ENCODE measurements around the gene MUC5AC. TPM values are rescaled to one million over a fixed set of nuclear protein-coding genes. Genes with fewer than 3 reads are reported as not detected.
"Not testable (repeated sequence)": the region's sequence is repeated elsewhere in the genome, so short reads cannot be mapped to it uniquely, and the experiment has no call there.

The MUC5AC gene, protein sequence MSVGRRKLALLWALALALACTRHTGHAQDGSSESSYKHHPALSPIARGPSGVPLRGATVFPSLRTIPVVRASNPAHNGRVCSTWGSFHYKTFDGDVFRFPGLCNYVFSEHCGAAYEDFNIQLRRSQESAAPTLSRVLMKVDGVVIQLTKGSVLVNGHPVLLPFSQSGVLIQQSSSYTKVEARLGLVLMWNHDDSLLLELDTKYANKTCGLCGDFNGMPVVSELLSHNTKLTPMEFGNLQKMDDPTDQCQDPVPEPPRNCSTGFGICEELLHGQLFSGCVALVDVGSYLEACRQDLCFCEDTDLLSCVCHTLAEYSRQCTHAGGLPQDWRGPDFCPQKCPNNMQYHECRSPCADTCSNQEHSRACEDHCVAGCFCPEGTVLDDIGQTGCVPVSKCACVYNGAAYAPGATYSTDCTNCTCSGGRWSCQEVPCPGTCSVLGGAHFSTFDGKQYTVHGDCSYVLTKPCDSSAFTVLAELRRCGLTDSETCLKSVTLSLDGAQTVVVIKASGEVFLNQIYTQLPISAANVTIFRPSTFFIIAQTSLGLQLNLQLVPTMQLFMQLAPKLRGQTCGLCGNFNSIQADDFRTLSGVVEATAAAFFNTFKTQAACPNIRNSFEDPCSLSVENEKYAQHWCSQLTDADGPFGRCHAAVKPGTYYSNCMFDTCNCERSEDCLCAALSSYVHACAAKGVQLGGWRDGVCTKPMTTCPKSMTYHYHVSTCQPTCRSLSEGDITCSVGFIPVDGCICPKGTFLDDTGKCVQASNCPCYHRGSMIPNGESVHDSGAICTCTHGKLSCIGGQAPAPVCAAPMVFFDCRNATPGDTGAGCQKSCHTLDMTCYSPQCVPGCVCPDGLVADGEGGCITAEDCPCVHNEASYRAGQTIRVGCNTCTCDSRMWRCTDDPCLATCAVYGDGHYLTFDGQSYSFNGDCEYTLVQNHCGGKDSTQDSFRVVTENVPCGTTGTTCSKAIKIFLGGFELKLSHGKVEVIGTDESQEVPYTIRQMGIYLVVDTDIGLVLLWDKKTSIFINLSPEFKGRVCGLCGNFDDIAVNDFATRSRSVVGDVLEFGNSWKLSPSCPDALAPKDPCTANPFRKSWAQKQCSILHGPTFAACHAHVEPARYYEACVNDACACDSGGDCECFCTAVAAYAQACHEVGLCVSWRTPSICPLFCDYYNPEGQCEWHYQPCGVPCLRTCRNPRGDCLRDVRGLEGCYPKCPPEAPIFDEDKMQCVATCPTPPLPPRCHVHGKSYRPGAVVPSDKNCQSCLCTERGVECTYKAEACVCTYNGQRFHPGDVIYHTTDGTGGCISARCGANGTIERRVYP (N-terminal part only)
- total RNA-seq = under 0.01 TPM

DNA sequence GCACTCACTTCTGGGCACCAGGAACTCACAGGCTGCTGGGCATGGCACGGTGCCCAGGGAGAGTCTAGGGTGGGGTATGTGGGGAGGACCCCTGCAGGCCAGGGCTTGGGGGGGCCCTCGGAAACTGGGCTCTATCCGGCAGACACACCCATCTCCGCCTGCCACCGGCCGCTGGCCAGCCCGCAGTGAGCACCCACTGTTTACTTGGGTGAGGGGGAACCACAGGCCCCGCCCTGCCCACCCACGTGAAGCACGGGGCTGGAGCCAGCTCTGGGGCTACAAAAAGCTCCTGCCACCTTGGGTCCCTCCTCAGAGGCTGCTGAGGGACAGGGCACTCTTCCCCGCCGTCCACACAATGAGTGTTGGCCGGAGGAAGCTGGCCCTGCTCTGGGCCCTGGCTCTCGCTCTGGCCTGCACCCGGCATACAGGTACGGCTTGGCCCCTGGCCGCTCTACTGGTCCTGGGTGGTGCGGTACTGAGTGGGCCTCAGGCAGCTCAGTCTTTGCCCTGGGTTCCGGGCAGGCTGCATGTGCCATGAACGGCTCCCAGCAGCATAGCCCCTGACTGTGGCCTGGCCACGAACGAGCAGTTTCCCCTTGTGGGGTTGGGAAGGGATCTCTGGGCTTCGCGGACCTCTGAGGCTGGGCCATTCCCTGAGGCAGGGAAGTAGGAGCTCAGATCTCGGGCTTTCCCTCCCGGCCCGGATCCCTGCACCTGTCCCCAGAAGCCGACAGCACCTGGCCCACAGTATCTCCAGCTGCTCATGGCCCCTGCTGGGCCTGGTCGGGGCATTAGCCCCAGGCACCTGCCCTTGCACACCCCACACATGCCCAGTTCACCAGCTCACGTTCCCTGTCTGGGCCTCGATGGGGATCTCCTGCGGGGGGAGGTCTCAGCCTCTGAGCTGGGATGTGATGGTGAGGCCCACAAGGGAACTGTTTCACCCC, at the start of gene MUC5AC:
Gene MUC5AC (plus strand): TSS at position 309 of the 947 bp plus-strand sequence. CDS start 47 bp downstream, at position 356.
- H3K4me3 ChIP-seq (ENCODE audit: low read length) = no peak within 1 kb of the TSS
- no peaks in the 10 kb centered on the region for H3K9me3 ChIP-seq (ENCODE audit: low read depth, low read length)
- no peaks in the 10 kb centered on the region for H3K27me3 ChIP-seq (ENCODE audit: insufficient read depth, low read length)
- no peaks in the 10 kb centered on the region for H3K4me1 ChIP-seq (ENCODE audit: insufficient read depth, low read length)

GRCh38 chr11:1108246-1108900, 49.4 kb upstream of the MUC5AC start:
- Histone ChIP-seq H3K9me3 (ENCODE audit: low read depth, low read length) (no peaks in the 10 kb centered on the region), H3K4me1 (ENCODE audit: insufficient read depth, low read length) (no peaks in the 10 kb centered on the region), H3K27me3 (ENCODE audit: insufficient read depth, low read length) (no peaks in the 10 kb centered on the region), H3K4me3 (ENCODE audit: low read length) (no peak overlapping the region)

DNA sequence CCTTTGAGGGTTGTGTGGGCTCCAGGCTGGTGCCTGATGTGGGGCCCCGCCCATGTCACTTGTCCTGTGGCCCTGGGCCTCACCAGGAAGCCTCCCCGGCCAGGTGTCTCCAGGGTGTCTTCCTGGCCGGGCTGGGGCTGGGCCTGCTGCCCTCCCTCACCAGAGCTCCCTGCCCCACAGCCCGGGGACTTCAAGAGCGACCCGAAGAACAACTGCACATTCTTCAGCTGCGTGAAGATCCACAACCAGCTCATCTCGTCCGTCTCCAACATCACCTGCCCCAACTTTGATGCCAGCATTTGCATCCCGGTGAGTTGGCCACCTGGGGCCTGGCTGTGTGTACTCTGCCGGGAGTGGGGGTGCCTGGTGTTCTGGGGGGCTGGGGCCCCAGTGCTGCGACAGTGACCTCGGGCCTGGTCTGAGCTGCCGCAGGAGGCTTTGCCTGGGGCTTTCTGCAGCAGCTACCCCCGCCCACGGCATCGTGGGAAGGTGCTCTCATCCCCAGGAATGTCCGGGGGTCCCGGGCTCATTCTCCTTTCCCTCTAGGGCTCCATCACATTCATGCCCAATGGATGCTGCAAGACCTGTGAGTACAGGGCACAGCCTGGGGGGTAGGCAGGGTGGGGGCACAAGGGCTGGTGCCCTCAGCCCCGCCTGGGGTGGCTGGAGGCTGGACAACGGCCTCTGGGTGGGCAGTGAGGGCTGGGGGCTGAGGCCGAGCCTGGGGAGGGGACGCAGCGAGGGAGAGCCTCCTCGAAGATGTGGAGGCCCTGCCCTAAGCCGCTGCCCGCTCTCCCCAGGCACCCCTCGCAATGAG, 48.4 kb upstream of the MUC5AC start:
- H3K27me3 ChIP-seq (ENCODE audit: insufficient read depth, low read length) = no peaks in the 10 kb centered on the region
- no peak overlapping the region for H3K4me3 ChIP-seq (ENCODE audit: low read length)
- no peaks in the 10 kb centered on the region for H3K4me1 ChIP-seq (ENCODE audit: insufficient read depth, low read length)
- no peaks in the 10 kb centered on the region for H3K9me3 ChIP-seq (ENCODE audit: low read depth, low read length)

DNA sequence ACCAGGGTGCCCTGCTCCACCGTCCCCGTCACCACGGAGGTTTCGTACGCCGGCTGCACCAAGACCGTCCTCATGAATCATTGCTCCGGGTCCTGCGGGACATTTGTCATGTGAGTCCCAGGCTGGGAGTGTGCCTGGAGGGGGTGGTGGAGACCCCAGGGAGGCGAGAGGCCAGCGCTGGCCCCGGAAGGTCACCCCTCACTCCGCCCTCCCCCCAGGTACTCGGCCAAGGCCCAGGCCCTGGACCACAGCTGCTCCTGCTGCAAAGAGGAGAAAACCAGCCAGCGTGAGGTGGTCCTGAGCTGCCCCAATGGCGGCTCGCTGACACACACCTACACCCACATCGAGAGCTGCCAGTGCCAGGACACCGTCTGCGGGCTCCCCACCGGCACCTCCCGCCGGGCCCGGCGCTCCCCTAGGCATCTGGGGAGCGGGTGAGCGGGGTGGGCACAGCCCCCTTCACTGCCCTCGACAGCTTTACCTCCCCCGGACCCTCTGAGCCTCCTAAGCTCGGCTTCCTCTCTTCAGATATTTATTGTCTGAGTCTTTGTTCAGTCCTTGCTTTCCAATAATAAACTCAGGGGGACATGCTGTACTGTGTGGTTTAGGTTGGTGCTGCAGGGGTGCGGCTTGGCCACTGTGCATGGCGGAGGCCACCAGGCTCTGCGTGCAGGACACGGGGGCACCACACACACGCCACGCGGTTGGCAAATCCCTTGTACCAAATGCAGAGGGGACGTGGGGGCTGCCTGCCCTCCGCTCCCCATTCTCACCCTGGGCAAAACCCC, 47.6 kb upstream of the MUC5AC start:
- Histone ChIP-seq H3K9me3 (ENCODE audit: low read depth, low read length) (no peaks in the 10 kb centered on the region), H3K27me3 (ENCODE audit: insufficient read depth, low read length) (no peaks in the 10 kb centered on the region), H3K4me3 (ENCODE audit: low read length) (no peak overlapping the region), H3K4me1 (ENCODE audit: insufficient read depth, low read length) (no peaks in the 10 kb centered on the region)

GRCh38 chr11:1111545-1112212, 46.1 kb upstream of the MUC5AC start:
- Histone ChIP-seq H3K4me1 (ENCODE audit: insufficient read depth, low read length) (no peaks in the 10 kb centered on the region), H3K9me3 (ENCODE audit: low read depth, low read length) (no peaks in the 10 kb centered on the region), H3K27me3 (ENCODE audit: insufficient read depth, low read length) (no peaks in the 10 kb centered on the region), H3K4me3 (ENCODE audit: low read length) (no peak overlapping the region)

GRCh38 chr11:1112351-1113191, 45.2 kb upstream of the MUC5AC start:
- no peaks in the 10 kb centered on the region for H3K27me3 ChIP-seq (ENCODE audit: insufficient read depth, low read length)
- H3K9me3 ChIP-seq (ENCODE audit: low read depth, low read length) = no peaks in the 10 kb centered on the region
- H3K4me1 ChIP-seq (ENCODE audit: insufficient read depth, low read length) = no peaks in the 10 kb centered on the region
- no peak overlapping the region for H3K4me3 ChIP-seq (ENCODE audit: low read length)

- no peak overlapping the region for H3K4me3 ChIP-seq (ENCODE audit: low read length)
- no peaks in the 10 kb centered on the region for H3K4me1 ChIP-seq (ENCODE audit: insufficient read depth, low read length)
- H3K9me3 ChIP-seq (ENCODE audit: low read depth, low read length) = no peaks in the 10 kb centered on the region
- no peaks in the 10 kb centered on the region for H3K27me3 ChIP-seq (ENCODE audit: insufficient read depth, low read length)
Measured at GRCh38 chr11:1113405-1114201, 44.1 kb upstream of the MUC5AC start.

DNA sequence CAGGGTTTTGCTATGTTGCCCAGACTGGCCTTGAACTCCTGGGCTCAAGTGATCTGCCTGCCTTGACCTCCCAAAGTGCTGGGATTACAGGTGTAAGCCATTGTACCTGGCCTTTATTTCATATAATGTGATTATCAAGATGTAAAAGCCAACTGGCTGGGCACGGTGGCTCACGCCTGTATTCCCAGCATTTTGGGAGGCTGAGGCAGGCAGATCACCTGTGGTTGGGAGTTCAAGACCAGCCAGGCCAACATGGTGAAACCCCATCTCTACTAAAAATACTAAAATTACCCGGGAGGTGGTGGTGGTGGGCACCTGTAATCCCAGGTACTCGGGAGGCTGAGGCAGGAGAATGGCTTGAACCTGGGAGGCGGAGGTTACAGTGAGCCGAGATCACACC, 42.5 kb upstream of the MUC5AC start:
- H3K4me3 ChIP-seq (ENCODE audit: low read length); H3K27me3 ChIP-seq (ENCODE audit: insufficient read depth, low read length); H3K9me3 ChIP-seq (ENCODE audit: low read depth, low read length); H3K4me1 ChIP-seq (ENCODE audit: insufficient read depth, low read length): not testable (repeated sequence)

GRCh38 chr11:1116104-1116503, 41.6 kb upstream of the MUC5AC start:
- Histone ChIP-seq H3K4me3 (ENCODE audit: low read length) (no peak overlapping the region), H3K4me1 (ENCODE audit: insufficient read depth, low read length) (no peaks in the 10 kb centered on the region), H3K9me3 (ENCODE audit: low read depth, low read length) (no peaks in the 10 kb centered on the region), H3K27me3 (ENCODE audit: insufficient read depth, low read length) (no peaks in the 10 kb centered on the region)

DNA sequence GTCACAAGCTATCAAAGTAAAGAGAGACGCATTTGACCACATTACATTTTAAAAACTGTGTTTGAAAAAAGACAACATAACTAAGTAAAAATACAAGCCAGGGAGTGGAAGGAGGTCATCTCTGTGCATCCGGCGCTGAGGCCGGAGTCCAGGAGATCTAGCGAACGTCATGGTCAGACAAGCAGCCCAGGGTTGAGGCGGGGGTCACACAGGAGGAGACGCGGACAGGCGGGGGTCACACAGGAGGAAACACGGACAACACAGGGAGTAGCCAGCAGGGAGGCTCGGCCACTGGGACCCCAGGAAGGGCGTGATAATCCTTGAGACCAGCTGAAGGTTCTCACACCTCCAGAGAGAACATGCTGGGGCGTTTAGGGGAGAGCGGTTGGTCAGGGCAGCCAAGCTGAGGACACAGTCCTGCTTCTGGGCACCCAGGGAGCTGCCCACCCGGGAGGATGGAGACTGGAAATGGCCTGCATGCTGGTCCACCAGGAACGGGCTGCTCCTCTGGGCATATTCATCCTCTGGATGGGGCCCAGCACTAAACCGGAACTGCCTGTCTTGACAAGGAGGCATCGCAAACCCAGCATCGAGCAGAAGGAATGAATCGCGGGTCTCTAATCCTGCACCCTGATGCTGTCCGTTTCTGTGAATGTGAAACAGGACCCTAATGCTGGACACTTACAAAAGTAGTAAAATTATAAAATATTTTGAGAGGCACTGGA, 40.9 kb upstream of the MUC5AC start:
- no peak overlapping the region for H3K4me3 ChIP-seq (ENCODE audit: low read length)
- no peaks in the 10 kb centered on the region for H3K9me3 ChIP-seq (ENCODE audit: low read depth, low read length)
- H3K27me3 ChIP-seq (ENCODE audit: insufficient read depth, low read length) = no peaks in the 10 kb centered on the region
- H3K4me1 ChIP-seq (ENCODE audit: insufficient read depth, low read length) = no peaks in the 10 kb centered on the region
